Gastroesophageal sphincter (tissue), 4 donors: Measurements from ENCODE around the gene WHAMM. TPM values are rescaled to one million over a fixed set of nuclear protein-coding genes. Genes with fewer than 3 reads are reported as not detected.

ENCODE experiments used
- ATAC-seq: fragments of 150-250 bp; one replicate; pipeline ENCODE4 v1.9.1; 2016; ENCODE audit warnings: mild to moderate bottlenecking, moderate library complexity
- H3K27ac ChIP-seq, 4 donors: fragments of 200-600 bp; sonication (generic) in 3 of 4; 1 replicate in 3 of 4; 2 replicates in 1 of 4; pipeline ENCODE4 v1.5.1; 2016 to 2019
- H3K27me3 ChIP-seq: fragments of 200-600 bp; sonication (generic); one replicate; pipeline ENCODE4 v1.5.1; 2019
- H3K36me3 ChIP-seq, 2 donors: fragments of 200-600 bp; sonication (generic); one replicate each; pipeline ENCODE4 v1.5.1; 2019; ENCODE audit warnings: control low read depth in 1 of 2
- H3K4me1 ChIP-seq, 3 donors: fragments of 200-600 bp; sonication (generic); 1 replicate in 2 of 3; 2 replicates in 1 of 3; pipeline ENCODE4 v1.5.1; 2016 to 2019; ENCODE audit warnings: control low read depth in 2 of 3
- H3K4me3 ChIP-seq, 2 donors: fragments of 200-600 bp; sonication (generic); one replicate each; pipeline ENCODE4 v1.5.1; 2019; ENCODE audit warnings: mild to moderate bottlenecking in 1 of 2, moderate library complexity in 1 of 2
- H3K9me3 ChIP-seq, 3 donors: fragments of 200-600 bp; sonication (generic); one replicate each; pipeline ENCODE4 v1.5.1; 2017 to 2019; ENCODE audit warnings: control low read depth in 2 of 3
- CTCF ChIP-seq, 4 experiments: fragments of 200-600 bp in 2 of 4; fragments of 450-650 bp in 2 of 4; sonication (generic) in 1 of 4; IDR thresholded peaks; one replicate each; pipeline ENCODE4 v1.5.1; 2017 to 2019; ENCODE audit warnings: antibody characterized with exemption in 4 of 4, mild to moderate bottlenecking in 2 of 4, moderate library complexity in 2 of 4
- EP300 ChIP-seq: sonication (generic); formaldehyde crosslinking; IDR thresholded peaks from one replicate; pipeline ENCODE4 v1.6.1; 2017; ENCODE audit warnings: antibody characterized with exemption, mild to moderate bottlenecking
- POLR2A ChIP-seq, 2 donors: fragments of 450-650 bp; IDR thresholded peaks; one replicate each; pipeline ENCODE4 v1.6.1; 2017; ENCODE audit warnings: antibody characterized with exemption in 2 of 2, mild to moderate bottlenecking in 2 of 2, moderate library complexity in 1 of 2
- POLR2AphosphoS5 ChIP-seq: sonication (generic); formaldehyde crosslinking; IDR thresholded peaks from one replicate; pipeline ENCODE4 v1.6.1; 2017; ENCODE audit warnings: antibody characterized with exemption
- WGBS, 2 donors: methylation state at CpG; one replicate each; pipeline ENCODE4 v1.1.5; 2018; ENCODE audit warnings: low coverage in 1 of 2; 5-methylcytosine and 5-hydroxymethylcytosine counted together
- total RNA-seq, 4 donors: library from RNA; depleted of rRNA; stranded (reverse); fragments of >200 nt; gene quantifications; one replicate each; pipeline ENCODE4 v1.1.0, GENCODE V29; 2016

Gene WHAMM
- total RNA-seq, 4 donors from 2014 or later: 9.2 to 16.0 (median 11.5) TPM

DNA sequence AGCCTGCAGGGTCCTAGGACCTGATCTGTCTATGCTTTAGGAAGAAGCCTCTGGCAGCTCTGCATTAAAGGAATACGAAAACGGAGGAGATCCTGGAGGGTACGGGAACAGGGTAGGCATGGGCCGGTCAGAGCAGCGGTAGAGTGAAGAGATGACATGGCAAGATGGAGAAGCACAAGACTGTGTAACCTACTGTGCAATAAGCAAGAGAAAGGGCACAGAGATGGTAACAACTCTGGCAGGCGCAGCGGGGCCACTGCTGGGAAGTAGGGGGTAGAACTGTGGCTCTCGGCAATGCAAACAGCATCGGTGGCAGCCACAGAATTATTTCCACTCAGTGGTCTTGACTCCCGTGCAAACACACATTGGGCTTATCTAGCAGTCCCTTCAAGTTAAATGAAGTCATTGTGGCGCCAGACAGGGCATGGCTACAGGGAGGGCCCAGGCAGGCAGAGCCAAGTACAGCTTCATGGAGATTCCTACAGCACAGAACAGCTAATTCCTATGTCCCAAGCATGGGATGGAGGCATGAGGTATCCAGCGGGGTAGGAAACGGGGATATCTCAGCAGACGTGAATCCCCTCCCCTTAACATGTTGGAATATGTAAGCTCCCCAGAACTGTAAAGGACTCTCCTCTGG lies 28.8 kb downstream of the WHAMM start:
- 89 to 96% methylated on average over 4 to 9 of the region's 14 CpGs for WGBS, 2 donors
- no peak for ATAC-seq

GRCh38 chr15:82839136-82839535 lies 29.7 kb downstream of the WHAMM start:
- H3K9me3 ChIP-seq: no peaks in the 10 kb centered on the region
- TF ChIP-seq POLR2A (IDR thresholded peaks at IDR 0.05) (no peak), EP300 (no peak), CTCF (IDR thresholded peaks at IDR 0.05) (no peak)
- no peak for ATAC-seq
- no peak overlapping the region for H3K4me3 ChIP-seq
- H3K27me3 ChIP-seq: no peaks in the 10 kb centered on the region
- peaks cover 0 to 55% of the 10 kb centered on the region in 2 donors for H3K36me3 ChIP-seq
- no peaks in the 10 kb centered on the region for H3K4me1 ChIP-seq
- no peak overlapping the region for H3K27ac ChIP-seq

More for the DNA sequence above, 28.8 kb downstream of the WHAMM start:
- Histone ChIP-seq H3K27me3 (no peaks in the 10 kb centered on the region), H3K27ac (no peak overlapping the region), H3K9me3 (no peaks in the 10 kb centered on the region), H3K4me1 (no peaks in the 10 kb centered on the region), H3K4me3 (no peak overlapping the region), H3K36me3 (peaks cover 0 to 59% of the 10 kb centered on the region in 2 donors)
- TF ChIP-seq EP300 (no peak), POLR2AphosphoS5 (no peak), POLR2A (IDR thresholded peaks at IDR 0.05) (no peak)

GRCh38 chr15:82840166-82840565 lies 30.7 kb downstream of the WHAMM start:
- Histone ChIP-seq H3K27me3 (no peaks in the 10 kb centered on the region), H3K36me3 (peaks cover 0 to 45% of the 10 kb centered on the region in 2 donors), H3K4me3 (no peak overlapping the region), H3K27ac (no peak overlapping the region), H3K9me3 (no peaks in the 10 kb centered on the region), H3K4me1 (no peaks in the 10 kb centered on the region)
- no peak for ATAC-seq
- 95% methylated on average over 3 to 4 of the region's 4 CpGs for WGBS, 2 donors
- TF ChIP-seq EP300: no peak

GRCh38 chr15:82843566-82843965 lies 34.1 kb downstream of the WHAMM start:
- H3K4me1 ChIP-seq: no peaks in the 10 kb centered on the region
- no peak for ATAC-seq
- H3K36me3 ChIP-seq: peaks cover 0 to 11% of the 10 kb centered on the region in 2 donors
- no peak overlapping the region for H3K27ac ChIP-seq
- no peaks in the 10 kb centered on the region for H3K9me3 ChIP-seq
- H3K4me3 ChIP-seq: no peak overlapping the region
- no peaks in the 10 kb centered on the region for H3K27me3 ChIP-seq
- TF ChIP-seq POLR2A (IDR thresholded peaks at IDR 0.05) (no peak), EP300 (no peak), POLR2AphosphoS5 (no peak), CTCF (IDR thresholded peaks at IDR 0.05) (no peak)
- WGBS, 2 donors: 73 to 81% methylated on average over 2 to 3 of the region's 3 CpGs

DNA sequence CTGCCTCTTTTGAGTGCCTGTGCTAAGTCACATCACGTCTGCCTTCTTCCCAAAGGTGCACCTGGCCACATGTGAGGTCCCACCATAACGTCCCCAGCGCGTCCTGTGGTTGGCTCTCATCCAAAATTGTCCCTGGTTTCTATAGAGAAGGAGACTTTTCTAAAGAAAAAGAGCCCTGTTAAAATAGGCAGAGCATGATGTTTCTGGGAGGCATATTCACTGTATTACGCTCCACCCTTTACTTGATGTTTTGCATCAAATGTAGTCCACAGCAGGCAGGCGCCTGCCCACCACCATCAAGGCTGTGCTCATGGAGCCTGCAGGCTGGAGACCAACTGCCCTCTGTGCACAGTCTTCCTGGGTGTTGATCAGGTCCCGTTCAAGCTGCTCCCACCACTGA lies 36.3 kb downstream of the WHAMM start:
- H3K4me3 ChIP-seq: no peak overlapping the region

More for the DNA sequence above, 36.3 kb downstream of the WHAMM start:
- Histone ChIP-seq H3K36me3 (peaks cover 0 to 5% of the 10 kb centered on the region in 2 donors), H3K27me3 (no peaks in the 10 kb centered on the region), H3K4me1 (peaks cover 0 to 16% (median 0%) of the 10 kb centered on the region in 3 donors), H3K27ac (no peak overlapping the region), H3K9me3 (no peaks in the 10 kb centered on the region)
- ATAC-seq: no peak
- WGBS, 2 donors: 63 to 70% methylated on average over 4 to 5 of the region's 7 CpGs
- TF ChIP-seq EP300: no peak
- no peak for TF ChIP-seq POLR2AphosphoS5
- TF ChIP-seq CTCF (IDR thresholded peaks at IDR 0.05): no peak
- no peak for TF ChIP-seq POLR2A (IDR thresholded peaks at IDR 0.05)
